ENCODE results near the gene PAPLN.

PAPLN gene

DNA sequence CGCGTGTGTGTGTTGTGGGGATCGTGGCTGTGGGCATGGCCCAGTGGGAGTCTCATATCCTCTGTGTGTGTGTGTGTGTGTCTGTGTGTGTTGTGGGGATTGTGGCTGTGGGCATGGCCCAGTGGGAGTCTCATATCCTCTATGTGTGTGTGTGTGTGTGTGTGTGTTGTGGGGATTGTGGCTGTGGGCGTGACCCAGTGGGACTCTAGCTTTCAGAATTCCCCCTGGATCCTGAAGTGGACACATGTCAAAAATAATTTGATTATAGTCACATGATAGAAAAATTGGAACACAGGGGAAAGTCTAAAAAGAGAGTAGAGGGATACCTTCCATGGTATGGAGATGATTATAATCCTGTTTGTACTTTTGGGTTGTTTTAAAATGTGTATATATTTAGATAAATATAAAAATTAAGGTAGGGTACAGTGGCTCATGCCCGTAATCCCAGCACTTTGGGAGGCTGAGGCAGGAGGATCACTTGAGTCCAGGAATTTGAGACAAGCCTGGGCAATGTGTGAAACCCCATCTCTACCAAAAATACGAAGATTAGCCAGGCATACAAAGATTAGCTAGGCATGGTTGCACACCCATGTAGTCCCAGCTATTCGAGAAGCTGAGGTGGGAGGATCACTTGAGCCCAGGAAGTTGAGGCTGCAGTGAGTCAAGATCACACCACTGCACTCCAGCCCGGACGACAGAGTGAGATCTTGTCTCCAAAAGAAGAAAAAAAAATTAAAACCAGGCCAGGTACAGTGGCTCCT, 11.0 kb downstream of the PAPLN start:
- no peak for DNase-seq

GRCh38 chr14:73249108-73249507, 11.8 kb downstream of the PAPLN start:
- DNase-seq, result no peak

GRCh38 chr14:73249564-73250316, 12.4 kb downstream of the PAPLN start:
- DNase-seq, result no peak

- DNase-seq, result no peak
Observed at GRCh38 chr14:73250317-73250713, 13.0 kb downstream of the PAPLN start.

DNA sequence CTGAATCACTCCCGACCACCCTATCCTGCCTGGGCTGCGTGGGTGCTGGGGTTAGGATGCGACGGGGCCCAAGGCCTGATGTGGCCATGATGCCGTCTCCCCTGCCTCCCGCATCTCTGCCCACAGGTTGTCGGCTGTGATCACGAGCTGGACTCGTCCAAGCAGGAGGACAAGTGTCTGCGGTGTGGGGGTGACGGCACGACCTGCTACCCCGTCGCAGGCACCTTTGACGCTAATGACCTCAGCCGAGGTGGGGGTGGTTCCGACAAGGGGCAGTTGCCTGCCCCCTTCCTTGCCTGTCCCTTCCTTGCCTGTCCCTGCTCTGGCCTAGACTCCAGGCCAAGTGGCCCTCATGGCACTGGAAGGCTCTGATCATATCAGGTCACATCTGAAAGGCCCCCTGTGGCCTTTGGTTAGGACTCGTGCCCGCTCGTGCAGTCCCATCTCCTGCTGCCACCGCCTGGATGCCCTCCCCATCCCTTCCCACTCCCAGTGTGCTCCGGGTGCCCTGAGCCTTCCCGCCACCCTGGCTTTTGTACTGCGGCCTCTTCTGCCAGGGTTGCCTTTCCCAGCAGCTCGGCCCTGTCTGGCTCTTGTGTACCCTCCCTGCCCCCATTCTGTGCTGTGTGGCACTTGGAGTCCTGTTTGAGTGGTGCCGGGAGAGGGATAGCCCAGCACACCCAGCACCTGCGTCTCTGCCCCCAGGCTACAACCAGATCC, 13.6 kb downstream of the PAPLN start:
- DNase-seq, result no peak

DNA sequence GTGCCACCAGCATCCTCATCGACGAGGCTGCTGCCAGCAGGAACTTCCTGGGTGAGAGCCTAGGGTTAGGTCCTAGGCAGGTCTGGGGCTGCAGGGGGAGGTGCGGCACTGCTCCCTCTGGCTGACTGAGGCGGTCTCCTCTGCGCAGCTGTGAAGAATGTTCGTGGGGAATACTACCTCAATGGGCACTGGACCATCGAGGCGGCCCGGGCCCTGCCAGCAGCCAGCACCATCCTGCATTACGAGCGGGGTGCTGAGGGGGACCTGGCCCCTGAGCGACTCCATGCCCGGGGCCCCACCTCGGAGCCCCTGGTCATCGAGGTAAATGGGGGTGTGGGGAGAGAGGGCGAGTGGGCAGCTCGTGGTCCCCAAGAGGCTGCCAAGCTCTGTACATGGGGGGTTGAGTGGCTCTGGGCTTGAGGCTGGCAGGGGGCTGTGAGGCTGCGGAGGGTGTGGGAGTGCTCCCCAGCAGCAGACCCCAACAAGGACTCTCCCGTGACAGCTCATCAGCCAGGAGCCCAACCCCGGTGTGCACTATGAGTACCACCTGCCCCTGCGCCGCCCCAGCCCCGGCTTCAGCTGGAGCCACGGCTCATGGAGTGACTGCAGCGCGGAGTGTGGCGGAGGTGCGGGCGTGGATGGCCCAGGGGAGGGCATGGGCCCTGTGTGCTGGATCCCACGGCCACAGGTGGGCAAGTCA, 14.4 kb downstream of the PAPLN start:
- no peak for DNase-seq

- DNase-seq, result no peak
Observed at GRCh38 chr14:73252491-73253322, 15.4 kb downstream of the PAPLN start.

- no peak for DNase-seq
Observed at GRCh38 chr14:73253323-73253610, 16.0 kb downstream of the PAPLN start.

GRCh38 chr14:73253721-73254120, 16.4 kb downstream of the PAPLN start:
- DNase-seq, result no peak

DNA sequence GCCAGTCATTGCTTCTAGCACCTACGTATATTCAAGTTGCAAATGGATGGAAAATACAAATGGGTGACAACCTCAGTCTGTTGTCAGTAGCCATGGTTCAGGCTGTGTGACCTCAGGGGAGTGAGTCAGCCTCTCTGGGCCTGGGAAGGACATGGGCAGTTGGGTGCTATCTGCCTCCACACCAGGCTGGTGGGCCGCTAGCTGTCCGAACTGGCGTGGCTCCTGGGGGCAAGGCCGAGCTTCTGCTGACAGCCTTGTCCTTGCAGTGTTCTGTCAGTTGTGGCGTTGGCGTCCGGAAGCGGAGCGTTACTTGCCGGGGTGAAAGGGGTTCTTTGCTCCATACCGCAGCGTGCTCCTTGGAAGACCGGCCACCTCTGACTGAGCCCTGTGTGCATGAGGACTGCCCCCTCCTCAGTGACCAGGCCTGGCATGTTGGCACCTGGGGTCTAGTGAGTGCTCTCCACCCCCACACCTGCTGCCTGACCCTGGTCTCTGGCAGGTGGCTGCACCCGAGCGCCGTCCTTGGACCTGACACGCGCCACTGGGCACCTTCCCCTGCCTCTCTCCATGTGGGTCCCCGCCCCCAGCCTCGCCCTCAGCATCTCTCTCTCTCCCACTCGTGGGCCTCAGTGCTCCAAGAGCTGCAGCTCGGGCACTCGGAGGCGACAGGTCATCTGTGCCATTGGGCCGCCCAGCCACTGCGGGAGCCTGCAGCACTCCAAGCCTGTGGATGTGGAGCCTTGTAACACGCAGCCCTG, 17.1 kb downstream of the PAPLN start:
- DNase-seq, result no peak

DNA sequence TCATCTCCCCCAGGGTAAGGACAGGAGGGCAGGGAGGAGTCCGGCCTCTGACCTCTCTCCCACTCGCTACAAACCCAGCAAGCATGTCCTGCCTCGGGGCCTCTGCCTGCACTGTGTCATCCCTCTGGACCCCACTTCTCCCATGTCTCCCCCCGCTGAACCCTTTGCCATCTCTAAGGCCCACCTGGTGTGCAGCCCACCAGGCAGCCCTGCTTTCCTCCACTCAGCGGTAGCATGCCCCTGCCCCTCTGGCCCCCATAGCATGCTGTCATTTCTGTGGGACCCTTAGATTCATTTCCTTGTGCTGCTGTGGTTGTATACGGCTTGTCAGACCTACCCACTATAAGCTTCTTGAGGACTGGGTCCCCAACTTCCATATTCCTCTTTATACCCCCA, 17.7 kb downstream of the PAPLN start:
- DNase-seq, result no peak

DNA sequence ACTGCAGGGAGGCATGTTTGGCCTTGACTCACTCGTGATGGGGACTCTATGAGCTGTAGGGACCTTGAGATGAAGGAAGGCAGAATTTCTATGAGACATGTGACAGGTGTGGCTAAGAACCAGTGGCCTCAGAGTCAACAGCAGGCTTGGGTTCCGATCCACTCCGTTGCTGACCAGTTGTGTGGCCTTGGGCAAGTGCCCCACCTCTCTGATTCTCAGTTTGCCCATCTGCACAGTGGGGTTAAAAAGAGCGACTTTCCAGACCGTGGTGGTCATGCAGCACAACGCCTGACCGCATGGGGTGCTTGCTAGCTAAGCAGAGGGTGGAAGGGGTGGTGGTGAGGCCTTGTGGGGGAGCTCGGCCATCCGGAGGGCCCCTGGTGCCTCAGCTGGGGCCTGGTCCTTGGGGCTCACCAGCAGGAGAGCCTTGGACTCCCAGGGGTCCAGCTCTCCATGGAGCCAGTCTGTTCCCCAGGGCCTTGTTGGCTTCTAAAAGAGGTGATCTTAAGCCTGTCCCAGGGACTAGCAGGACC, 18.5 kb downstream of the PAPLN start:
- no peak for DNase-seq

DNA sequence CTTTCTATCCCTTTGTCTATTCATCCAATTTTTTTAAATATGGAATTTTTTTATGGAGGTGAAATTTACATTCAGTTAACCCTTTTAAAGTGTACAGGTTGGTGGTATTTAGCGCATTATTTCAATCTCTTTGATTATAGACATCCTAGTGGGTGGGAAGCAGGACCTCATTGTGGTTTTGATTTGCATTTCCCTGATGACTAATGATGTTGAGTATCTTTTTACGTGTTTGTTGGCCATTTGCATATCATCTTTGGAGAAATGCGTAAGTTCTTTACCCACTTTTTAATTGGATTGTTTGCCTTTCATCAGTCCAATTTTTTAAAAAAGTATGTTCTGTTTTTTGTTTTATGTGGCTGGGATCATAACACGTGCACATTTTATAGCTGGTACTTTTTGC, 20.8 kb downstream of the PAPLN start:
- no peak for DNase-seq

GRCh38 chr14:73258845-73259611, 21.7 kb downstream of the PAPLN start:
- DNase-seq, result no peak

GRCh38 chr14:73259837-73260236, 22.5 kb downstream of the PAPLN start:
- no peak for DNase-seq

GRCh38 chr14:73260574-73260973, 23.3 kb downstream of the PAPLN start:
- DNase-seq, result no peak

DNA sequence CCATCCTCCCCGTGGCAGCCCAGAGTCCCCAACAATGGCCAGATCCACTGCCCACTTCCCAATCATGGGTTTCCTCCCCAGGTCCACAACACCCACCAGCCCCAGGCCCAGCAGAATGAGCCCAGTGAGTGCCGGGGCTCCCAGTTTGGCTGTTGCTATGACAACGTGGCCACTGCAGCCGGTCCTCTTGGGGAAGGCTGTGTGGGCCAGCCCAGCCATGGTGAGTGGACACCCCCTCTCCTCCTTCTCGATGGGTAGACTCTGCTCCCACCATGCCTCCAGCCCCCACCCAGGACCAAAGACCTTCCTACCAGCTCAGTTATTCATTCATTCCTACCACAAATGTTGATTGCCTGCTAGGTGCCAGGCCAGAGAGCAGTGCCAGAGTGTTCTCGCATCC, 23.8 kb downstream of the PAPLN start:
- DNase-seq, result no peak

DNA sequence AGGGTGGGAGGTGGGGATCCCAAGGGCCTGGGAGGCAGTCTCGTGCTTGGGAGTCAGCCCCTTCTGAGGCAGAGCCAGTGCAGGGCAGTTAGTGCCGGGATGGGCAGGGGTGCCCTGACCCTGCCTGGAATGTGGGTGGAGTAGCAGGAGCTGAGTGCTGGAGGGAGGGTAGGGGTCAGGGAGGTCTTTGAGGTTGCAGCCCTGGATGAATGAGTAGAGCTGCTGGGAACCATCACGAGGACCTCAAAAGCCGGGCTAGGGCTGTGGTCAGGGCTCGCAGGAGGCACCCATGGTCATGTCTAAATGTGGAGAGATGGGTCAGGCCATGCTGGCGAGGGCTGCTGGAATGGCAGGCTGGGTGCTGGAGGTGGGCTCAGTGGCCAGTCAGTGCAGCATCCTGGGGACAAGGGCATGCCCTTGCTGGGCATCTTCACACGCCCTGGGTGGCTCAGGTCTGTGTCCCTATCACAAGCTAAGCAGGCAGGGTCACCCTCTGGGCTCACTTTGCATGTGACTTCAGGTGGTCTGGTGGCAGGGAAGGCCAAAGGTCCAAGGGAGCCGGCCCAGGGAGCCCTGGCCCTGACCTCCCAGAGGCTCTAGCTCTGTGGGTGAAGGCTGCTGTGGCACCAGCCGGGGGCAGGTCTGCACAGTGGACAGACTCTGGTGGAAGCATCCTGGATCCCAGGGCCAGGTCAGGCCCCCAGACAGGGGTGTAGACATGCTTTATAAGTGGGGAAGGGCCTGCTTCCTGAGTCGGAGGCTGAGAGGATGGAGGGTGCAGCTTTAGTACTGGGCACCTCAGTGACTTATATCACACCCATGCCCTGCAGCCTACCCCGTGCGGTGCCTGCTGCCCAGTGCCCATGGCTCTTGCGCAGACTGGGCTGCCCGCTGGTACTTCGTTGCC, 24.5 kb downstream of the PAPLN start:
- DNase-seq, result no peak

GRCh38 chr14:73262427-73263183, 25.3 kb downstream of the PAPLN start:
- DNase-seq, result no peak
